Progenitor cell of endocrine pancreas (in vitro differentiated cells): ENCODE results near the gene TUBA4A. TPM values are rescaled to one million over a fixed set of nuclear protein-coding genes. Genes with fewer than 3 reads are reported as not detected.

ENCODE experiments used
- DNase-seq: peaks from one replicate; pipeline ENCODE4 v3.0.0; 2021; ENCODE audit warnings: low spot score; ENCODE audit not compliant: unreplicated experiment
- H3K27ac Mint-ChIP-seq: 2 replicates; pipeline ENCODE4 v1.8.0; 2021; ENCODE audit warnings: mild to moderate bottlenecking, moderate library complexity, mixed read lengths
- H3K27me3 Mint-ChIP-seq: 2 replicates; pipeline ENCODE4 v1.8.0; 2021; ENCODE audit warnings: mixed read lengths
- H3K36me3 Mint-ChIP-seq: 2 replicates; pipeline ENCODE4 v1.8.0; 2022; ENCODE audit warnings: mixed read lengths; ENCODE audit not compliant: insufficient read depth
- H3K4me1 Mint-ChIP-seq: 2 replicates; pipeline ENCODE4 v1.8.0; 2021; ENCODE audit warnings: low read depth, mixed read lengths
- H3K4me3 Mint-ChIP-seq: 2 replicates; pipeline ENCODE4 v1.8.0; 2021; ENCODE audit warnings: low read depth, mild to moderate bottlenecking, moderate library complexity, mixed read lengths
- H3K9me3 Mint-ChIP-seq: 2 replicates; pipeline ENCODE4 v1.8.0; 2021; ENCODE audit warnings: low read depth, mixed read lengths
- total RNA-seq: library from RNA; stranded (reverse); gene quantifications from 2 replicates; pipeline ENCODE4 v1.2.1, GENCODE V29; 2021
- TF ChIP-seq, protein P1 (sequence below): fragments of 200-600 bp; sonication (generic); IDR thresholded peaks from one replicate; pipeline ENCODE4 v1.5.0; 2021; ENCODE audit warnings: antibody characterized with exemption, mild to moderate bottlenecking; ENCODE audit not compliant: unreplicated experiment

The TUBA4A gene
- total RNA-seq, 1 donor from 2014 or later = 9.1 TPM

DNA sequence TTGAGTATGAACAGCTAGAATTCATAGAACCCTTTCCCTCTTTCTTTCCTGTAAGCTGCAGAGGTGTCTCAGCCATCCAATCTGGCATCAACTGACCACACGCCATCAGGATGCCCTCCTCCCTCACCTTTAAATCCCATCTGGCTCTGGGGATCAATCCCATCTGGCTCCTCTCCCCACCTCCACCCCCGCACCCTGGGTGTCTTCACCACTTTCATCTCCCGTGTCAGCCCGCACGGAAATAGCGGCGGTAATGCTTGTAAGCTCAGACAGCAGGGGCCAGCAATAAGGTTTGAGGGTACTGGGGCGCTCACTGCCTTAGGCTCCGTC, 1.2 kb downstream of the TUBA4A start:
- Mint-ChIP-seq H3K27ac (no peak overlapping the region), H3K9me3 (no peaks in the 10 kb centered on the region), H3K27me3 (peaks cover 56% of the 10 kb centered on the region), H3K4me1 (peaks cover 17% of the 10 kb centered on the region), H3K4me3 (peak overlapping the region; percentile 59), H3K36me3 (no peaks in the 10 kb centered on the region)
- no peak for DNase-seq
- TF ChIP-seq, protein P1, sequence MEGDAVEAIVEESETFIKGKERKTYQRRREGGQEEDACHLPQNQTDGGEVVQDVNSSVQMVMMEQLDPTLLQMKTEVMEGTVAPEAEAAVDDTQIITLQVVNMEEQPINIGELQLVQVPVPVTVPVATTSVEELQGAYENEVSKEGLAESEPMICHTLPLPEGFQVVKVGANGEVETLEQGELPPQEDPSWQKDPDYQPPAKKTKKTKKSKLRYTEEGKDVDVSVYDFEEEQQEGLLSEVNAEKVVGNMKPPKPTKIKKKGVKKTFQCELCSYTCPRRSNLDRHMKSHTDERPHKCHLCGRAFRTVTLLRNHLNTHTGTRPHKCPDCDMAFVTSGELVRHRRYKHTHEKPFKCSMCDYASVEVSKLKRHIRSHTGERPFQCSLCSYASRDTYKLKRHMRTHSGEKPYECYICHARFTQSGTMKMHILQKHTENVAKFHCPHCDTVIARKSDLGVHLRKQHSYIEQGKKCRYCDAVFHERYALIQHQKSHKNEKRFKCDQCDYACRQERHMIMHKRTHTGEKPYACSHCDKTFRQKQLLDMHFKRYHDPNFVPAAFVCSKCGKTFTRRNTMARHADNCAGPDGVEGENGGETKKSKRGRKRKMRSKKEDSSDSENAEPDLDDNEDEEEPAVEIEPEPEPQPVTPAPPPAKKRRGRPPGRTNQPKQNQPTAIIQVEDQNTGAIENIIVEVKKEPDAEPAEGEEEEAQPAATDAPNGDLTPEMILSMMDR = no peak

- H3K9me3 Mint-ChIP-seq = no peaks in the 10 kb centered on the region
- peaks cover 56% of the 10 kb centered on the region for H3K27me3 Mint-ChIP-seq
- TF ChIP-seq, protein P1 = no peak
- H3K4me3 Mint-ChIP-seq = no peak overlapping the region
- DNase-seq = no peak
- H3K4me1 Mint-ChIP-seq = peaks cover 17% of the 10 kb centered on the region
- H3K27ac Mint-ChIP-seq = no peak overlapping the region
- H3K36me3 Mint-ChIP-seq = no peaks in the 10 kb centered on the region
These were observed 1.6 kb downstream of the TUBA4A start for GRCh38 chr2:219252084-219252483.

DNA sequence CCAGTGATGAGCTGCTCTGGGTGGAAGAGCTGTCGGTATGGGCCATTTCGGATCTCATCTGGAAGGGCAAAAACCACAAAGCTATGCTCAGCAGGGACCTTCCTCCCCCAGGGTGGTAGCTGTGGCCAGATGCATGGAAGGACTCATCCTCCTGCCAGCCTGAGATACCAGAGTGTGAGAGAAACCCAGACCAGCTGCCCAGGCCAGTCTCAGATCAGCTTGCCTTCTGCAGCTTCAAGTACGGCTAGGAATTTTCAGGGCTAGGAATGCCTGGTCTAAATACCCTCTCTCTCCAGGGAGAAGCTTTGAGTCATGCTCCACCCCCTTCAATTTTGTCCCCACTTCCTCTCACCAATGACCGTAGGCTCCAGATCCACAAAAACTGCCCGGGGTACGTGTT, 2.1 kb downstream of the TUBA4A start:
- Mint-ChIP-seq H3K9me3 (no peaks in the 10 kb centered on the region), H3K27ac (no peak overlapping the region), H3K4me1 (peaks cover 17% of the 10 kb centered on the region), H3K27me3 (peaks cover 55% of the 10 kb centered on the region), H3K4me3 (no peak overlapping the region), H3K36me3 (no peaks in the 10 kb centered on the region)
- TF ChIP-seq, protein P1 = no peak
- DNase-seq = no peak

GRCh38 chr2:219250049-219250781, 3.5 kb downstream of the TUBA4A start:
- Mint-ChIP-seq H3K36me3 (no peaks in the 10 kb centered on the region), H3K4me1 (peaks cover 21% of the 10 kb centered on the region), H3K4me3 (no peak overlapping the region), H3K27ac (peak overlapping the region; percentile 77), H3K9me3 (no peaks in the 10 kb centered on the region), H3K27me3 (peaks cover 41% of the 10 kb centered on the region)
- TF ChIP-seq, protein P1 = no peak
- DNase-seq = no peak

- no peak for DNase-seq
- peaks cover 33% of the 10 kb centered on the region for H3K27me3 Mint-ChIP-seq
These were observed 4.3 kb downstream of the TUBA4A start for GRCh38 chr2:219249203-219249980.

More at GRCh38 chr2:219249203-219249980, 4.3 kb downstream of the TUBA4A start:
- H3K27ac Mint-ChIP-seq = peak overlapping the region; percentile 97
- TF ChIP-seq, protein P1 = no peak
- H3K9me3 Mint-ChIP-seq = no peaks in the 10 kb centered on the region
- H3K4me3 Mint-ChIP-seq = peak overlapping the region; percentile 51
- H3K36me3 Mint-ChIP-seq = no peaks in the 10 kb centered on the region
- H3K4me1 Mint-ChIP-seq = peaks cover 22% of the 10 kb centered on the region
